ELF-1 (cell line): Measurements from ENCODE around the gene EIF5A.

Experiments used
- DNase-seq: peaks from one replicate; pipeline ENCODE4 v3.0.0-alpha.2; 2016; ENCODE audit warnings: low read depth, low spot score

EIF5A gene

GRCh38 chr17:7306911-7307685 is at the start of gene EIF5A:
Gene EIF5A (plus strand): TSS chr17:7307628. CDS start chr17:7309636, 2,008 bp downstream.
- DNase-seq: peak; percentile 100

GRCh38 chr17:7258731-7259554 is 48.5 kb upstream of the EIF5A start:
- DNase-seq: no peak

GRCh38 chr17:7259555-7259889 is 47.9 kb upstream of the EIF5A start:
- DNase-seq: no peak

- DNase-seq: no peak
Observed at GRCh38 chr17:7260151-7260550, 47.3 kb upstream of the EIF5A start.

- DNase-seq: peak; percentile 78
Observed at GRCh38 chr17:7260651-7261378, 46.6 kb upstream of the EIF5A start.

GRCh38 chr17:7261379-7262191 is 45.8 kb upstream of the EIF5A start:
- DNase-seq: peak; percentile 29

- peak; percentile 89 for DNase-seq
Observed at GRCh38 chr17:7262192-7262934, 45.1 kb upstream of the EIF5A start, which contains the start of gene CLDN7. Gene CLDN7 (minus strand): TSS chr17:7262478. CDS start chr17:7262043, 435 bp downstream.

- DNase-seq: peak; percentile 89
Observed at GRCh38 chr17:7262935-7263800, 44.3 kb upstream of the EIF5A start.

- no peak for DNase-seq
Observed at GRCh38 chr17:7263801-7264078, 43.7 kb upstream of the EIF5A start.

- DNase-seq: no peak
Observed at GRCh38 chr17:7266784-7267183, 40.6 kb upstream of the EIF5A start.

GRCh38 chr17:7279448-7279847 is 28.0 kb upstream of the EIF5A start:
- no peak for DNase-seq

GRCh38 chr17:7280519-7281073 is 26.8 kb upstream of the EIF5A start:
- peak; percentile 98 for DNase-seq

GRCh38 chr17:7281074-7281952 is 26.1 kb upstream of the EIF5A start, which contains the start of gene SLC2A4:
Gene SLC2A4 (plus strand): TSS chr17:7281718. CDS start chr17:7281935, 217 bp downstream.
- DNase-seq: peak; percentile 100

- peak; percentile 30 for DNase-seq
Observed at GRCh38 chr17:7281953-7282751, 25.3 kb upstream of the EIF5A start.

- DNase-seq: no peak
Observed at GRCh38 chr17:7282752-7283321, 24.6 kb upstream of the EIF5A start.

- no peak for DNase-seq
Observed at GRCh38 chr17:7283471-7284216, 23.8 kb upstream of the EIF5A start.
